SK-N-MC (cell line): ENCODE measurements around the gene CD72.
"Not testable (repeated sequence)": the region's sequence is repeated elsewhere in the genome, so short reads cannot be mapped to it uniquely, and the experiment has no call there.

Experiments used
- DNase-seq: peaks from one replicate; pipeline ENCODE4 v3.0.0-alpha.2; 2011; ENCODE audit warnings: low read depth, low spot score
- H3K27ac ChIP-seq: fragments of 200-600 bp; sonication (generic); 2 replicates; pipeline ENCODE4 v1.5.1; 2016; ENCODE audit warnings: mixed run types
- H3K36me3 ChIP-seq: fragments of 200-600 bp; sonication (generic); 2 replicates; pipeline ENCODE4 v1.6.1; 2017; ENCODE audit warnings: antibody characterized with exemption, low read length, mixed read lengths; ENCODE audit not compliant: insufficient read depth
- H3K4me3 ChIP-seq: fragments of 200-600 bp; sonication (generic); 2 replicates; pipeline ENCODE4 v1.5.1; 2016
- H3K9ac ChIP-seq: fragments of 200-600 bp; sonication (generic); 2 replicates; pipeline ENCODE4 v1.8.0; 2017; ENCODE audit warnings: mixed run types, mixed read lengths; ENCODE audit not compliant: insufficient read length
- H3K9me3 ChIP-seq: fragments of 200-600 bp; sonication (generic); 2 replicates; pipeline ENCODE4 v1.6.1; 2017; ENCODE audit warnings: low read depth, mild to moderate bottlenecking, antibody characterized with exemption, low read length, moderate library complexity, mixed read lengths
- EZH2 ChIP-seq: fragments of 200-600 bp; sonication (generic); IDR thresholded peaks from one replicate; pipeline ENCODE4 v1.6.1; 2017; ENCODE audit warnings: antibody characterized with exemption
- FOXP2 ChIP-seq: optimal IDR thresholded peaks from 2 replicates; pipeline ENCODE3; 2011; ENCODE audit warnings: mild to moderate bottlenecking, moderate library complexity; ENCODE audit not compliant: insufficient read depth; ENCODE audit errors: extremely low read length, control extremely low read depth
- POLR2AphosphoS5 ChIP-seq: IDR thresholded peaks from 2 replicates; pipeline ENCODE4 v1.6.1; 2012; ENCODE audit warnings: mild to moderate bottlenecking, low read depth, low read length, borderline replicate concordance

CD72 gene

DNA sequence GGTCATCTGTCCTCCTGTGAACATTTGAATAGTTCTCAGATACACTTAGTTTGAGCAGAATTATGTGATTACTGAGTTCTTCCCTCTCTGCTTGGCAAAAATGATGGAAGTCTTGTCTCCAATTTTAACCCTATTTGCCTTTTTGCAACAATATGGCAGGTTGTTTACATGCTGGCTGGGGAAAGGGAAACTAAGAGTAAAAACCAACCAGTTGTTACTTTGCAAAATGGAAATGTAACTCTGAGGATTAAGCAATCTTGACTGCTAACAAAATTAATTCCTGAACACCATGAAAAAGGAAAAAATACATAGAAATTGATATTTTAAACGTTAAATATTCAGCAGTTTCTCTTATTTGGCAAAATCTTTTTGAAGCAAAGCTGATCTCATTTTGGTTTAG, 21.4 kb upstream of the CD72 start:
- Histone ChIP-seq H3K4me3 (no peak overlapping the region), H3K27ac (no peak overlapping the region), H3K9ac (no peak overlapping the region), H3K36me3 (no peaks in the 10 kb centered on the region), H3K9me3 (no peaks in the 10 kb centered on the region)
- no peak for DNase-seq
- TF ChIP-seq POLR2AphosphoS5 (no peak), EZH2 (no peak), FOXP2 (no peak)

GRCh38 chr9:35639225-35639624, 21.0 kb upstream of the CD72 start:
- not testable (repeated sequence) for DNase-seq, H3K4me3 ChIP-seq, H3K27ac ChIP-seq, H3K36me3 ChIP-seq, H3K9ac ChIP-seq, H3K9me3 ChIP-seq

- not testable (repeated sequence) for H3K36me3 ChIP-seq, DNase-seq, H3K9ac ChIP-seq, H3K4me3 ChIP-seq, H3K9me3 ChIP-seq, H3K27ac ChIP-seq
These were observed 20.5 kb upstream of the CD72 start for GRCh38 chr9:35638751-35639150.

GRCh38 chr9:35637427-35637955, 19.3 kb upstream of the CD72 start:
- H3K27ac ChIP-seq, DNase-seq, H3K36me3 ChIP-seq, H3K4me3 ChIP-seq, H3K9ac ChIP-seq, H3K9me3 ChIP-seq: not testable (repeated sequence)

- H3K4me3 ChIP-seq, H3K27ac ChIP-seq: not testable (repeated sequence)
These were observed 18.6 kb upstream of the CD72 start for GRCh38 chr9:35636877-35637246.

DNA sequence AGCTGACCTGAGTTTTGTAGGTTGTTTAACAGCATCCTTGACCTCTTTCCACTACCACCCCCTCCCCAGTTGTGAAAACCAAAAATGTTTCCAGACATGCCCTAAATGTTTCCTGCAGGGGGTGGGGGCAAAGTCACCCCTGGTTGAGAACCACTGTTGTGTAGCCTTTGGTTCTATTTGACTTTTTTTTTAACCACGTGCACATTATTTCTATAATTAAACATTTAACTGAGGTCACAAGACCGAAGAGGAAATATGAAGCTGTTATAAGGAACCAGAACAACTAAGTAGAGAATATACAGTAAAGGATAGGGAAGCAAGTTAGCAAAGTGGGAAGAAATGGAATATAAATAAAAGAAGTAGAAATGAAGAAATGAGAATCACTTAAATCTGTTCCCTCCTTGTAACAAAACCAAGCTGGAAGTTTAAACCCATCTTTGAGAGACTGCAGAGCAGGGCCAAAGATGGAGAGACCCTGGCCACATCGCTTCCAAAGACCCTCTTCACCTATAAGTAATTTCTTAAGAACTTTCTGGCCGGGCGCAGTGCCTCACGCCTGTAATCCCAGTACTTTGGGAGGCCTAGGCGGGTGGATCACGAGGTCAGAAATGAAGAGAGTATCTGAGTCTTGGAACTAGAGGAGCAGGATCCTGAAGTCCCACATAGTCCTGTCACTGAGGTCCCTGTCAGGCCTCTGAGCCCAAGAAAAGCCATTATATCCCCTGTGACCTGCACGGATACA, 18.1 kb upstream of the CD72 start:
- no peak for DNase-seq
- Histone ChIP-seq H3K27ac (no peak overlapping the region), H3K36me3 (no peaks in the 10 kb centered on the region), H3K9me3 (no peaks in the 10 kb centered on the region), H3K9ac (no peak overlapping the region), H3K4me3 (no peak overlapping the region)
- TF ChIP-seq POLR2AphosphoS5 (no peak), FOXP2 (no peak), EZH2 (no peak)

More at GRCh38 chr9:35636877-35637246, 18.6 kb upstream of the CD72 start:
- not testable (repeated sequence) for H3K9ac ChIP-seq, DNase-seq, H3K36me3 ChIP-seq, H3K9me3 ChIP-seq

- H3K4me3 ChIP-seq: no peak overlapping the region
- no peaks in the 10 kb centered on the region for H3K36me3 ChIP-seq
- no peaks in the 10 kb centered on the region for H3K9me3 ChIP-seq
- DNase-seq: no peak
- H3K9ac ChIP-seq: no peak overlapping the region
- TF ChIP-seq POLR2AphosphoS5 (no peak), EZH2 (no peak), FOXP2 (no peak)
- no peak overlapping the region for H3K27ac ChIP-seq
These were observed 17.5 kb upstream of the CD72 start for GRCh38 chr9:35635730-35636129.

DNA sequence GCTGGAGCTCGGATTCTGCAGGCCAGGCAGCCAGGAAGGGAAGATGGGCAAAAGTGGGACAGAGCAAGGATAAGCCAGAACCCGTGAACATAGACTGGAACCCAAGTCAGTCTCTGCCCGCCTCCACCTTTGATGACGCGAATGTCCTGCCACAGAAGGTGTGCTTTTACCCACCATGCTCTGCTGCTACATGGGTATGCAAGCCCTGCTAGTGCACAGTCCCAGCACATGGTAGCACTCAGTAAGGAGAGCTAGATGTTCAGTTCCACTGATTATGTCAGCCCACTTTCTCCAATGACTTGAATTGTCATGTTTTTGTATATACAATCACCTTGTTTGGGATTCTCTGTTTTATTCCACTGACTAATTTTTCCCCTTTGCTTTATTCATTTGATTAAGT, 11.4 kb upstream of the CD72 start:
- Histone ChIP-seq H3K9ac (no peak overlapping the region), H3K4me3 (no peak overlapping the region), H3K36me3 (no peaks in the 10 kb centered on the region), H3K27ac (no peak overlapping the region), H3K9me3 (no peaks in the 10 kb centered on the region)
- no peak for TF ChIP-seq FOXP2
- no peak for TF ChIP-seq EZH2
- TF ChIP-seq POLR2AphosphoS5: no peak
- DNase-seq: no peak

- Histone ChIP-seq H3K4me3 (no peak overlapping the region), H3K9me3 (no peaks in the 10 kb centered on the region), H3K27ac (no peak overlapping the region), H3K36me3 (no peaks in the 10 kb centered on the region), H3K9ac (no peak overlapping the region)
- no peak for TF ChIP-seq POLR2AphosphoS5
- TF ChIP-seq FOXP2: no peak
- no peak for TF ChIP-seq EZH2
- DNase-seq: no peak
These were observed 10.3 kb upstream of the CD72 start for GRCh38 chr9:35628389-35628991.
